Endothelial cell of umbilical vein (primary cell): ENCODE results near the gene ARHGAP10. TPM values are rescaled to one million over a fixed set of nuclear protein-coding genes. Genes with fewer than 3 reads are reported as not detected.

Source experiments
- BruUV-seq: library from RNA; stranded (reverse); fragments of 400-500 nt; replicated peaks from 2 replicates; lab custom pipeline; 2021; lab: Mats Ljungman, UMichigan
- CTCF ChIA-PET: fragments of 300-600, 350-600 bp; sonication (Branson Sonifier 250); formaldehyde crosslinking; loops from one replicate; lab custom pipeline; 2021; ENCODE audit warnings: antibody characterized with exemption, inconsistent platforms; lab: Charles Lee
- POLR2A ChIA-PET: fragments of 300-600, 350-600 bp; sonication (Branson Sonifier 250); formaldehyde crosslinking; loops from one replicate; lab custom pipeline; 2021; ENCODE audit warnings: antibody characterized with exemption, inconsistent platforms; lab: Charles Lee
- DNase-seq: peaks from one replicate; pipeline ENCODE4 v3.0.0-alpha.2; 2011; ENCODE audit warnings: low read depth, low spot score
- FAIRE-seq: peaks from 2 replicates; lab custom pipeline; 2011; peaks lifted over from hg19 to GRCh38; lab: Jason Lieb, UNC
- H2AFZ ChIP-seq: 2 replicates; pipeline ENCODE4 v1.6.0; 2012; ENCODE audit warnings: low read depth, low read length, control low read depth, inconsistent platforms
- H3K27ac ChIP-seq: 2 replicates; pipeline ENCODE4 v1.5.1; 2011; ENCODE audit warnings: low read depth, mild to moderate bottlenecking, control low read depth, low read length, moderate library complexity; ENCODE audit not compliant: insufficient read depth
- H3K27me3 ChIP-seq, 2 experiments: 2 replicates each; pipeline versions ENCODE4 v1.6.0 to v1.6.1; 2011; ENCODE audit warnings: low read length in 2 of 2, mixed read lengths in 1 of 2; ENCODE audit not compliant: control insufficient read depth in 2 of 2, insufficient read depth in 2 of 2
- H3K36me3 ChIP-seq, 2 experiments: 2 replicates in 1 of 2; 3 replicates in 1 of 2; pipeline ENCODE4 v1.5.1; 2011; ENCODE audit warnings: low read length in 2 of 2, mild to moderate bottlenecking in 1 of 2, moderate library complexity in 1 of 2; ENCODE audit not compliant: control insufficient read depth in 2 of 2, insufficient read depth in 2 of 2; ENCODE audit errors: extremely low read depth in 1 of 2
- H3K4me1 ChIP-seq: 3 replicates; pipeline ENCODE4 v1.5.1; 2011; ENCODE audit warnings: mild to moderate bottlenecking, low read length; ENCODE audit not compliant: control insufficient read depth, insufficient read depth; ENCODE audit errors: extremely low read depth
- H3K4me2 ChIP-seq: 2 replicates; pipeline ENCODE4 v1.6.1; 2011; ENCODE audit warnings: low read length, control low read depth, mixed read lengths; ENCODE audit not compliant: insufficient read depth
- H3K4me3 ChIP-seq, 3 experiments: fragments of 200-600 bp in 1 of 3; sonication (generic), shearing (Covaris generic) in 1 of 3; replicated peaks in 1 of 3; 2 replicates each; pipeline ENCODE4 v1.5.1; 2011 to 2016; ENCODE audit warnings: control low read depth in 3 of 3, low read length in 3 of 3, mild to moderate bottlenecking in 2 of 3, inconsistent platforms in 1 of 3, low read depth in 1 of 3, moderate library complexity in 1 of 3; ENCODE audit not compliant: insufficient read depth in 1 of 3
- H3K79me2 ChIP-seq: 2 replicates; pipeline ENCODE4 v1.6.0; 2012; ENCODE audit warnings: low read length, inconsistent platforms; ENCODE audit not compliant: control insufficient read depth, insufficient read depth
- H3K9ac ChIP-seq: replicated peaks from 2 replicates; pipeline ENCODE3; 2011; ENCODE audit warnings: low read length, control low read depth; ENCODE audit not compliant: insufficient read depth; ENCODE audit errors: extremely low read depth
- H3K9me1 ChIP-seq: replicated peaks from 3 replicates; pipeline ENCODE4 v1.6.0; 2011; ENCODE audit warnings: mild to moderate bottlenecking, low read length; ENCODE audit not compliant: control insufficient read depth, insufficient read depth; ENCODE audit errors: extremely low read depth
- H3K9me3 ChIP-seq: replicated peaks from 2 replicates; pipeline ENCODE4 v1.5.1; 2012; ENCODE audit warnings: low read length, inconsistent platforms; ENCODE audit not compliant: control insufficient read depth, insufficient read depth
- H4K20me1 ChIP-seq: replicated peaks from 2 replicates; pipeline ENCODE3; 2011; ENCODE audit warnings: mild to moderate bottlenecking, low read length; ENCODE audit not compliant: control insufficient read depth, insufficient read depth; ENCODE audit errors: extremely low read depth
- EZH2 ChIP-seq: IDR thresholded peaks from 2 replicates; pipeline ENCODE4 v1.6.1; 2012; ENCODE audit warnings: borderline replicate concordance, low read depth, mild to moderate bottlenecking, moderate library complexity, low read length, inconsistent platforms; ENCODE audit not compliant: severe bottlenecking
- JUN ChIP-seq: IDR thresholded peaks from 2 replicates; pipeline ENCODE4 v1.6.1; 2011; ENCODE audit warnings: borderline replicate concordance, low read depth; ENCODE audit not compliant: insufficient read length, insufficient read depth
- dilution Hi-C: fragments of 300-500 bp; cut with MboI; formaldehyde crosslinking; loops from one replicate; pipeline ENCODE4 v1.15.0; 2019; ENCODE audit warnings: low sequenced_read_pairs; ENCODE audit not compliant: extremely low pct_ligation_motif_present
- intact Hi-C: fragments of 100-400 bp; cut with micrococcal nuclease; formaldehyde crosslinking; loops from one replicate; pipeline ENCODE4 v1.10.0; 2022
- polyA plus RNA-seq, 4 experiments: library from polyadenylated mRNA; depleted of rRNA in 3 of 4; stranded (reverse) in 3 of 4; unstranded in 1 of 4; fragments of >200 nt; gene quantifications; 2 replicates each; pipeline versions ENCODE4 v1.2.1 to v1.2.3, GENCODE V29; 2011 to 2012; ENCODE audit warnings: missing spikeins in 1 of 4
- total RNA-seq: library from RNA; stranded (reverse); gene quantifications from 2 replicates; pipeline ENCODE4 v1.2.3, GENCODE V29; 2021
- TF ChIP-seq, protein P1 (sequence below): IDR thresholded peaks from 2 replicates; pipeline ENCODE4 v1.6.1; 2011; ENCODE audit not compliant: insufficient read depth, insufficient read length
- TF ChIP-seq, protein P2 (sequence below), 2 donors: IDR thresholded peaks; 1 replicate in 1 of 2; 2 replicates in 1 of 2; pipeline ENCODE4 v1.5.1; 2011; ENCODE audit warnings: low read length in 2 of 2, mild to moderate bottlenecking in 2 of 2, moderate library complexity in 2 of 2, control low read depth in 1 of 2, inconsistent platforms in 1 of 2, low read depth in 1 of 2; ENCODE audit not compliant: insufficient read depth in 1 of 2; ENCODE audit errors: extremely low read depth in 1 of 2

Gene ARHGAP10
- total and polyA plus RNA-seq, 2 donors (not counting 3 experiments of a cell fraction or from before 2014, with no cell fraction given): 20.4 to 36.7 TPM

DNA sequence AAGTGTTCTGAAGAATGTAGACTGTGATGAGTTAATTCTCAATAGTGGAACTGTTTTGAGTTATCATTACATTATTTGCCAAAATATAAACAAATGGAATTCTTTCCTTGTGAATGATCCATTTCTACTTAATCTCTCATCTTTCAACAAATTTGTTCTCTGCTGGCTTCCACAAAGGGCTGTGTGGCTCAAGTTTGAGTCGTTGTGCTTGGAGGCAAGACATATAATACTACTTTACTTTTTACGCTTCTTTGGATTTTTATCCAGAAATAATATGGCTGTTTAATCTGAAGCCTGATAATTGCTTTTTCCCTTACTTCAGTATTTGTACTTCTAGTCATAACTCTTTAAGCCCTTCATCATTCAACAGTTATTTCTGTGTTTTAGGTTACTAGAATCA lies 169.5 kb downstream of the ARHGAP10 start:
- dilution Hi-C loops: no loop called here
- FAIRE-seq: no peak
- POLR2A ChIA-PET: no interaction called here

DNA sequence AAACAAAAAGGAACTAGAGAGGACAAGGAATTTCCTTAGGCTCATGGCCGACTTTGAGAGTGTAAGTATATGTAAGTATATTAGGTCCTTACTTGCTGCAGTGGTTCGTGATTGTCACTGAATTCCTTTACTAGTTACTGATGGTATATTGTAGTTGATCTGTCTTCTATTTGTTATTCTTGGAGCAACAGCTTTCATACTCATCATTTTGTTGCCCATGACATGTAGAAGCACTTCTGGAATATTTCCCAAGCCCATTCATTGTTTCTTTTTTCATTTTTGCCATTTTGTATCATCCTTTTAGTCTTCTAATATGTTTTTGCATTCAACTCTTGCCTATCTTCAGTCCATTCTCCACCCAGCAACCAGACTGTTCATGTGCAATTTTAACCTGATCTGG lies 170.0 kb downstream of the ARHGAP10 start:
- no peaks in the 10 kb centered on the region for H4K20me1 ChIP-seq
- H3K9ac ChIP-seq: no peak overlapping the region
- no peaks in the 10 kb centered on the region for H3K9me1 ChIP-seq
- FAIRE-seq (no peak), DNase-seq (no peak)
- no TSS peak for BruUV-seq
- POLR2A ChIA-PET: no interaction called here
- H3K79me2 ChIP-seq: no peaks in the 10 kb centered on the region
- H3K4me3 ChIP-seq: no peak overlapping the region
- H3K27ac ChIP-seq: no peak overlapping the region
- H3K4me2 ChIP-seq: no peak overlapping the region
- CTCF ChIA-PET: no interaction called here
- no peak overlapping the region for H2AFZ ChIP-seq
- no peak for TF ChIP-seq EZH2
- H3K9me3 ChIP-seq: no peaks in the 10 kb centered on the region
- intact Hi-C loops (no loop called here), dilution Hi-C loops (no loop called here)
- no peaks in the 10 kb centered on the region for H3K4me1 ChIP-seq
- H3K27me3 ChIP-seq: no peaks in the 10 kb centered on the region
- peaks cover 0 to 1% of the 10 kb centered on the region in 2 experiments for H3K36me3 ChIP-seq

More for the DNA sequence above, 169.5 kb downstream of the ARHGAP10 start:
- H3K4me1 ChIP-seq: no peaks in the 10 kb centered on the region
- intact Hi-C loops: no loop called here
- no TSS peak for BruUV-seq
- no peaks in the 10 kb centered on the region for H3K79me2 ChIP-seq
- H3K4me3 ChIP-seq: no peak overlapping the region
- no peak for DNase-seq
- no peaks in the 10 kb centered on the region for H4K20me1 ChIP-seq
- no peaks in the 10 kb centered on the region for H3K27me3 ChIP-seq
- H3K4me2 ChIP-seq: no peak overlapping the region
- peaks cover 0 to 1% of the 10 kb centered on the region in 2 experiments for H3K36me3 ChIP-seq
- H3K9me3 ChIP-seq: no peaks in the 10 kb centered on the region
- H3K27ac ChIP-seq: no peak overlapping the region
- H3K9me1 ChIP-seq: no peaks in the 10 kb centered on the region
- CTCF ChIA-PET: no interaction called here
- no peak overlapping the region for H3K9ac ChIP-seq
- H2AFZ ChIP-seq: no peak overlapping the region
- no peak for TF ChIP-seq EZH2
- TF ChIP-seq JUN: no peak
- TF ChIP-seq, protein P1, sequence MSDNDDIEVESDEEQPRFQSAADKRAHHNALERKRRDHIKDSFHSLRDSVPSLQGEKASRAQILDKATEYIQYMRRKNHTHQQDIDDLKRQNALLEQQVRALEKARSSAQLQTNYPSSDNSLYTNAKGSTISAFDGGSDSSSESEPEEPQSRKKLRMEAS: no peak
- TF ChIP-seq, protein P2, sequence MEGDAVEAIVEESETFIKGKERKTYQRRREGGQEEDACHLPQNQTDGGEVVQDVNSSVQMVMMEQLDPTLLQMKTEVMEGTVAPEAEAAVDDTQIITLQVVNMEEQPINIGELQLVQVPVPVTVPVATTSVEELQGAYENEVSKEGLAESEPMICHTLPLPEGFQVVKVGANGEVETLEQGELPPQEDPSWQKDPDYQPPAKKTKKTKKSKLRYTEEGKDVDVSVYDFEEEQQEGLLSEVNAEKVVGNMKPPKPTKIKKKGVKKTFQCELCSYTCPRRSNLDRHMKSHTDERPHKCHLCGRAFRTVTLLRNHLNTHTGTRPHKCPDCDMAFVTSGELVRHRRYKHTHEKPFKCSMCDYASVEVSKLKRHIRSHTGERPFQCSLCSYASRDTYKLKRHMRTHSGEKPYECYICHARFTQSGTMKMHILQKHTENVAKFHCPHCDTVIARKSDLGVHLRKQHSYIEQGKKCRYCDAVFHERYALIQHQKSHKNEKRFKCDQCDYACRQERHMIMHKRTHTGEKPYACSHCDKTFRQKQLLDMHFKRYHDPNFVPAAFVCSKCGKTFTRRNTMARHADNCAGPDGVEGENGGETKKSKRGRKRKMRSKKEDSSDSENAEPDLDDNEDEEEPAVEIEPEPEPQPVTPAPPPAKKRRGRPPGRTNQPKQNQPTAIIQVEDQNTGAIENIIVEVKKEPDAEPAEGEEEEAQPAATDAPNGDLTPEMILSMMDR (IDR thresholded peaks at IDR 0.05; ENCODE audit: extremely low read depth in 1 of 2, insufficient read depth in 1 of 2, low read depth in 1 of 2, low read length in 2 of 2): no peak
